Stimulated activated CD4-positive, alpha-beta T cell treated with anti-CD3 and anti-CD28 coated beads, Interleukin-1b, Interleukin-23, amount 100 ng/mL, for 1 hour (primary cell): ENCODE data around the gene PTPN4.

Source experiments
- DNase-seq, 2 donors: peaks; one replicate each; pipeline ENCODE4 v3.0.0-alpha.2; 2020; ENCODE audit warnings: low read depth in 2 of 2

The PTPN4 gene

GRCh38 chr2:119759451-119760236 is at the start of gene PTPN4:
Gene PTPN4 (plus strand): TSS chr2:119759922. CDS start chr2:119809854, 49,932 bp downstream.
- DNase-seq, result peak; percentile 79 to 91

DNA sequence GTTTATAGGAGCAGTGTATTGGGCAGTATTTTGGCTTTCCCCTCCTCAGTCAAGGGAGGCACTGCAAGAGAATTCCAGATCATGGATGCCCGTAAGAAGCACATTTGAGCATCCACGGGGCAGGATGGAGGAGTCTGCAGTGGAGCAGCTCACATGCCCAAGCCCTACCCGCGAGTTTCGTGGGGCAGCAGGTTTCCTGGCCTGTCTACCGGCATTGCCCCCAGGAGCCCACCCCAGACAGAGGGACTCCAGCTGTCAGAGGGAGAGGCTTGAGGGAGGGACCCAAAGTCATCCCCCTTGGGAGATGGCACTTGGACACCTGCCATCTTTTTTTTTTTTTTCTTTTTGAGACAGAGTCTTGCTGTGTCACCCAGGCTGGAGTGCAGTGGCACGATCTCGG is 49.4 kb upstream of the PTPN4 start:
- DNase-seq, result no peak

DNA sequence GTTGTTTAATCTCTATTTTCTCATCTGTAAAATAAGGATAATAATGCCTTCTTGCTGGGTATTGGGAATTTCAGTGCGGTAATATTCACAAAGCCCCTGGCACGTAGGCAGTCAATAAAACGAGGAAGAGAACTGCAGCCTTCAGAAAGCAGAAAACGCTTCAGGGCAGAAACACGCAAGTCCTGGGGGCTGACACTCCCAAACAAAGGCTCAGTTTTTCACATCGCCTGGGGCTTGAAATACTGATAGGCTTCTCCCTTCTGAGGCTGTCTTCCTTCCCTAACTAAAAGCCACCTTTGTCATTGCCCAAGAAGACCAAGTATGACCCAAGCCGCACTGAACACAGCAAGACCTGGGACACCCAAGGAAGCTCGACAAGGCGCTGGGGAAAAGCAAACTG is 48.4 kb upstream of the PTPN4 start:
- no peak for DNase-seq

DNA sequence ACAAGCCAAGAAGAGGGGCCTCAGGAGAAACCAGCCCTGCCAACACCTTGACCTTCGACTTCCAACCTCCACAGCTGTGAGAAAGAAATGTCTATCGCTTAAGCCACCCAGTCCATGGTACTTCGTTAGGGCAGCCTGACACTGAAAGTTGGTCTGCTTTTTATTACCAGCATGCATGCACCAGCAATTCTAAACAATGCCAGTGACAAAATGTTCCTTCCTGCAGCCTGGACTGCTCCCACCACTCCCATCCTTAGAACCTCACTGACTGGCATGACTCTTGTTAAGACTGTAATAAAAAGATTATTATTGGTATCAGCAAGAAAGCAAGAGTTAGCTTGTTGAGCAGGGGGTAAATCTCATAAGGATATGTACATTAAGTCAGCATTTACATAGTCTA is 47.2 kb upstream of the PTPN4 start:
- no peak for DNase-seq

DNA sequence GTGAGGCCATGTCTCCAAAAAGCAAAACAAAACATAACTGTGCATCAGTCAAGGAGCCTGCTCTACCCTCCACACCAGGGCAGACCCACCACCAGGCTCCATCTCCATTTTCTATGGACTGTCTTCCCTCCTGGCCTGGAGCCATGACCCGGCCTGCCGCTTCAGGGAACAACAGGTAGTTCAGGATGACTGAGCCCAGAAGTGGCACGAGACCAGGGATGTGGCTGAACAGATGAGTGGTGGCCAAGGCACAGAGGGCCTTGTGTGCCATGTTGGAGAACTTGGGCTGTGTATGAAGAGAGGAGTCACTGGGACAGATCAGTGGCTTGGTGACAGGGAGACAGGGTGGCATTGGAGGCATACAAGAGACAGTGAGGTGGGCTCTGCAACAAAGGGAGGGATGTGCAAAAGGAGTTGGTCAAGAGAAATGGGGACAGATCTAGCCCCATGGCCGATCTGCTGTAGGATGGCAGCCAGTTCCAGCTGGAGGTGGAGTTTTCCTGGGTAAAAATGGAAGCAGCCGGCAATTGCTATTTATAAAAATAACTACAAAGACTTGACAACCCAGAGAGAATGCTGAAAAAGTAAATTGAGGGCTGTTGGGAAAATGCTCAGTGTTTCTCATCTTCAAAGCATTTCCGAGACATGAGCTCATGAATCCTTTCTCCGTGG is 45.8 kb upstream of the PTPN4 start:
- DNase-seq, result no peak

DNA sequence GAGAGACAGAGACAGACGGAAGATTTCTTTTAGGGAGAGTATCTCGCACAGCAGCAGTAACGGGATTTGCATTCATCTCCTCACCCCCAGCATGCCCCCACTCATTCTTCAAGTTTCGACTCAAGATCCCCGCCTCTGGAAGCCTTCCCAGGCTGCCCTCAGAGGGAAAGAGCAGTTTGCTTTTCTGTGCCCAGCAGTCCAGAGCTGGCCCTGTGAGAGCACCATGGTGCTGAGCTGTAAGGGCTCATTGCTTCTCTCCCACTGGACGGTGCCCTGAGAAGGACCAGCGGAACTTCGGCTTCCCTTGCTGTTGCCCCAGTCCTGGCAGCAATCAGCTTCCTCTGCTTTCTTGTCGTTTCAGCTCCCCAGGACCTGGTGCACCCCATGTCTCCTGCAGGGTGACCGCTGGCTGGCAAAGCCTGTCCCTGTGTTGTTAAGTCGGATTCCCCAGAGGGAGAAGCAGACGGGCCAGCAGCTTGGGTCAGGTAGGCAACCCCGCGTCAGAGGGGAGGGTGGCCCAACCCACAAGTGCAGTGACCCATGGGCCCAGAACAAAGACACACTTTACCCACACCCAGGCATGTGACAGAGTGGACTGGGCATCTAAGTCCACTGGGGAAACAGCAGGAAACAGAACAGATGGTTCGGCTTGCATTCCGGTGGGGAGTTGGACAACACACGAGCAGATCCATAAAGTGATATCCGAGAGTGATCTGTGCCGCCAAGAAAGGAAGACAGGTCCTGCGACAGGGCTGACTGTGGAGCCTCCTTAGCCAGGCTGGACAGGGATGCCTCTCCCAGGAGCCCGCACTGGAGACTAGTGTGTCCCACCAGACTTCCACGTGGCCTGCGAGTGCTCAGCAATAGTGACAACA is 44.1 kb upstream of the PTPN4 start:
- no peak for DNase-seq

GRCh38 chr2:119716284-119716672 is 43.4 kb upstream of the PTPN4 start:
- DNase-seq, result no peak

DNA sequence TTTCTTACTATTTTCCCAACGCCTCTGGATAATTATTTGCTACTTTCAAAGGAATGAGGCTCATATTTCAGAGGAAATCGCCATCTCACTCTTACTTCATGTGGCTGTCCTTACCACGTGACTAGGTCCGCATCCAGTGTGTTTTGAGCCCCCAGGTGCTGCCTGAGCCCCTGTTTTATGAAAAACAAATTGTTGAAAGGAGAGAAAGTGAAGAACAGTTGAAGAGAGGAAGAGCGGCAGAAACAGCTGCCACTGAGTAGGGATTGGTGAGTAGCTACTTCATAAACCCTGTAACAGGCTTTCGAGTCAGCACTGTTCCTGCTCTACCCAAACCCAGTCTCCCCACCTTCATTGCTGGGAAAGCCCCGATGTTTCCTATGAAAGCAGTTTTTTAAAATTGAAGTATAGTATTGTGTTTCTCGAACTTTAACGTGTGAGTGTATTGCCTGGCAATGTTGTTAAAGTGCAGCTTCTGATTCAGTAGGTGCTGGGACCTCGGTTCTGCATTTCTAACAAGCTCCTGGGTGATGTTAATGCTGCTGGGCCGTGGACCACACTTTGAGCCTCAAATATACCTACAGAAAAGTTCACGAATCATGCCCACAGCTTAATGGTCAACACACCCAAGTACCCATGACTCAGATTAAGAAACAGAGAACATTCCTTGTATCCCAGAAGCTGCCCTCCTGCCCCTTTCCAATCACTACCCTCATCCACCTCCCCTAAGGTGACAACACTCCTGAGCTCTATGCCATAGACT is 41.0 kb upstream of the PTPN4 start:
- no peak for DNase-seq

- no peak for DNase-seq
Measured at GRCh38 chr2:119719261-119719627, 40.5 kb upstream of the PTPN4 start.

DNA sequence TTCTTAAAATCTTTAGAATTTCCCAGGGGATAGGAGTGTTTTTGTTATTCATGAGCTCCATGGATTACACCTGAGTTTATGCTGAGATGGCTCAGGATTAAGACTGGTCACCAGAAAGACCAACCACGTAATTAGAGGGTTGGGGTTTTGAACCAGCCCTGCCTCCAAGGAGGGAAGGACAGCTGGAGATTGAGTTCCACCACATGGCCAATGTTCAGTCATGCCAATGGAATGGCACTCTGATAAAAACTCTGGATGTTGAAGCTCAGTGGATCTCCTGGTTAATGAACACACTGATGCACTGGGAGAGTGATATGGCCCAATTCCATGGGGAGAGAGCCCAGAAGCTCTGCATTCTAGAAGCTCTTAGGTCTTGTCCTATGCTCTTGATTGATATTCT is 38.7 kb upstream of the PTPN4 start:
- no peak for DNase-seq

GRCh38 chr2:119721462-119721861 is 38.3 kb upstream of the PTPN4 start:
- no peak for DNase-seq

- no peak for DNase-seq
Measured at GRCh38 chr2:119721904-119722303, 37.8 kb upstream of the PTPN4 start.

DNA sequence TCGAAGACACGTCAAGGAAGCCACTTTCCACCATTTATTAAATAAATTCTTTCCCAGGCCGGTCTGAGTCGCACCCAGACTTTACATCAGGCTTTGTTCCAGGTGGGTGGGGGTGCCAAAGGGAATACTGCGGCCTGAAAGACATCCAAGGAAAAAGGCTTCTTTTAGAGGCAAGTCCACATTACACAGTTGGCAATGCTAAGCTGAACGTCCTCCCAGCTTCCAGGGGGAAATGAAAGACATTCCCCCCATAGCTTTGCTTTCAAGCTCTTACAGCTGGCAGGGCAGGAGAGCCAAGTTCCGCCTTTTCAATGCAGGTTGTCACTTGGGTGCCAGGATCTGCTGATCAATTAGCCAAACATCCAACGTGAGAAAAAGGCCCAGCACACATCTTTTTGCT is 36.5 kb upstream of the PTPN4 start:
- DNase-seq, result no peak

DNA sequence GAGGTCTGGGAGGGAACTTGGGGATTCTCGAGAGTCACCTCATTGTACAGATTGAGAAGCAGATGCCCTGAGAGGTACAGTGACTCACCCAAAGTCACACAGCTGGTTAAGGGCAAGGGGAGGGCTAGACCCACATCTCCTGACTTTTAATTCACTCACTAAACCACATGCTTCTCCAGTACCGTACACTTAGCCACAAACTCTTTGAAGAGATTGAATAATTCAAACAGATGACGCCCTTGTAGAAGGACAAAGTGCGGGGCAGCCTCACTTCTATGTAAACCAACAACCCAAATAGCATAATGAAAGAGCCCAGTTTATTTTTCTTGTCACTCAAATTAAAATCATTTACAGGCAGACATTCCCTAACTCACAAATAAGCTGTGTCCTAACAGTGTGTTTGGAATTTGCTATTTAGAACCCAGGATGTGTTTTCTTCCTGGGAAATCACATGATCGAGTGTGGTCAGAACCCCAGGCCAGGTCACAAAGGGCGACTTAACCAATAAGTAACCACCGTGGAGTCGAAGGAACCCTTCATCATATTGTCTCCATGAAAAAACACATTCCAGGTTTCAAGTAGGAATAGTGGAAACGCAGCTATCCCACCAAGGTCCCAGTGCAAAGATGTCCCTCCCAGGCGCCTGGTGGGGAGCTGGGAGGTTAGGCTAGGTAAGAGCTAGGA is 35.8 kb upstream of the PTPN4 start:
- DNase-seq, result no peak

DNA sequence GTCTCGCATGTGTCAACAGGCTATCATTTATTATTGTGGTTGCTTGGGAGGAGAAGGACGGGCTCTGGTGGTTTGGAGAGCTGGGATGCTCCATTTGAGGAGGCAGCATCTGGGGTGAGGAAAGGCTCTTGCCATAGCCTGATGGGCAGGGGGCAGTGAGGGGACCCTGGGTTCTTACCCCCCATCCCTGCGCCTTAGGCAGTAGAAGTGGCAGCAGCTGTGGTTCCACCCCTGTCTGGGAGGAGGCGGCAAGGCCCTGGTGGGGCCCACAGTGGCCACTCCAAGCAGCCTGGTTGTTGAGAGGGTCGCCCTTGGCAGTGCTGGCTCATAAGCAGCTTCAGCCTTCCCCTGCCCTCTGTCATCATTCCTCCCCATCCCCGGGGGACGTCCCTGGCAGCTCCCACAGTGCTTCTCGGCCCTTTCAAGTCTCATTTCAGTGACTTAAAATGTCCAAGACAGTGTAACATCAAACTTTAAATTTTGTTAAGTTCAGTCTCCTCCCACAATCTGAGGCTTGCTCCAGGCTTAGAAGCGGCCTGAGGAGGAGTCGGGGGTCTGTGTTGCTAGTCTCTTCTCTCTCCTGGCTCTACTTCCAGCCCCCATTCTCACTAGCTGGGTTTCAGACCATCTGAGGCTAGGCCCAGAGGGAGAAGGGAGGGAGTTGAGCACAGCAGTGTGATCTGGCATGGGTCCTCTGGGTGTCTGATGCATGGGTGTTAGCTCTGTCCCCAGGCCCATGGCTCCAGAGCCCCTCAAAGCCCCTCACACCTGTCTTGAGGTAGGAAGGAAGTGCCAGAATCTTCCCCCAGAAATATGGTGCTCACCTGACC is 34.9 kb upstream of the PTPN4 start:
- no peak for DNase-seq

- DNase-seq, result no peak
Measured at GRCh38 chr2:119727493-119727892, 32.2 kb upstream of the PTPN4 start.

GRCh38 chr2:119728421-119728820 is 31.3 kb upstream of the PTPN4 start:
- no peak for DNase-seq

GRCh38 chr2:119730671-119731177 is 29.0 kb upstream of the PTPN4 start:
- no peak for DNase-seq

- DNase-seq, result no peak
Measured at GRCh38 chr2:119731983-119732382, 27.7 kb upstream of the PTPN4 start.

DNA sequence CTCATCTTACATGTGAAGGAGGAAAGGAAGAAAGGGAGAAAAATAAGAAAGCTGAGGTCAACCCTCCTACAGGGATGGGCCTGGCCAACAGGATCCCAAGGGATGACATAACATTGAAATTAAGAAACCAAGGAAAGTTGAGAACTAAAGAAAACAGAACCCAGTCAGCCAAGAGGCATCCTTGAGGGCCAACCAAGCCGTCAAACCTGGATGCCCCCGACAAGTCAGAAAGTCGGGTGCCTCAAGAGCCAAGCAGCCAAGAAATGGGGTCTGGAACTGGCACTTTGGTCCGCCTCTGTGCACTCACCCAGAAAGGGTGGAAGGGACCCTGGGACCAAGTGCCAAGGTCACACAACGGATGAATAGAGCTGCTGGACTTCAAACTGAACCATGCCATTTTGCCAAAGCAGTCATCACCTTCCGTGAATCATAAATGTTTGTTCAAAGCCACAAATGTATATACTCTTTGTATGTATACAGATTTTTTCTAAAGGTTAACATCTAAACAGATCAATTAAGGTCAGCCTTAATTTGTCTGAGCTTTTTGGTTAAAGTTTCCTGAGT is 27.0 kb upstream of the PTPN4 start:
- no peak for DNase-seq
